Inferior parietal cortex (tissue), 1 donor: ENCODE results near the gene WDFY2.
A peak's percentile ranks its signal among the peaks of the same experiment; 100 is the strongest.
"Not testable (repeated sequence)": the region's sequence is repeated elsewhere in the genome, so short reads cannot be mapped to it uniquely, and the experiment has no call there.

Source experiments
- DNase-seq: peaks from one replicate; pipeline ENCODE4 v3.0.0-alpha.2; 2016; ENCODE audit errors: extremely low spot score

The WDFY2 gene

GRCh38 chr13:51632591-51633362 is 48.5 kb downstream of the WDFY2 start:
- DNase-seq: peak; percentile 87

DNA sequence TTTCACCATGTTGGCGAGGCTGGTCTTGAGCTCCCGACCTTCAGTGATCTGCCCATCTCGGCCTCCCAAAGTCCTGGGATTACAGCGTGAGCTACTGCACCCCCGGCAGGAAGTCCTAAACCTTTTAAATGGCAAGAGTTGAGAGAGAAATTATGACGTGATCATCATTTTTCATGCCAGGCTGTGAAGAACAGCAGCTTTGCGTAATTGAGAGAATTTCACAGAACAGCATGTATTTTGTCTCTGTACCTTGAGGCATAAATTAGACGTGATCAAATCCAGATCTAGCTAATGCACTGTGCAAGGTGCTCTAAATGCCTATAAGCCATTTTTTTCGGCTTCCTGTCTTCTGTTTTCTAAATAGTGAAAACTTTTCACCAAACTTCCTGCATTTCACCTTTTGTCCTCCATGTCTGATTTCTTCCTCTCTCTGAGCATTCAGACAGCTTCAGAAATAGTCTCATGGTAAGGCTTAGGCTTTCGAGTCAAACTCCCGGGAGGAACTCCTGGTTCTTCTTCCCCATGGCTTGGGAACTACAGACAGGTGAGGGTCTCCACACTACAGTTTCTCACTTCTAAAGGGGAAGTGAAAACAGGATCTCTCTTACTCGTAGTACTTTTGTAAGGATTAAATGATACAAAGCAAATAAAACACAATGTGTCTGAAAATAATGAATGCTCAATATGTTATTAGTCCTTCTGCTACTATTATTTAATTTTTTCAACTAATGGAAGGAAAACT is 51.0 kb downstream of the WDFY2 start:
- no peak for DNase-seq

DNA sequence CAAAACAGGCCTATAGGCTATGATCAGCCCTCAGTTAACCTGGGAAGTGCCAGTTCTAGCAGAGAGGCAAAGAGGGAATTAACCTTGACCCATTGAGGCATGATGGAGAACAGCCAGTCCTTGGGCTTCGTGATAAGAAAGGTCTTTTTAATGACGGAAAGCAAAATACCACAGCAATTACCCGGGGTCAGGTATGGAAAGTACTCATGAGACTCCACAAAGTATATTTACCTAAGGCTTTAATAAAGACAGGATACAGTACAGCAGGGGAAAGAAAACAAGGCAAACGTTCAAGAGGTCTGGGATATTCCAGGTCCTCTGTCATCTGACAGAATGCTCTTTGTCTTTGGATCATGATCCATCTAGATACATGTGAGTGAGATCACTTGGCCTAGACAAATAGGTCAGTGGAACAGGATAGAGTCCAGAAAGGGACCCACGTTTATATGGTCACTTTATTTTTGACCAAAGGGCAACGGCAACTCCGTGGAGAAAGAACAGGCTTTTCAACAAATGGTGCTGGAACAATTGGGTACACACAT is 52.2 kb downstream of the WDFY2 start:
- peak; percentile 3 for DNase-seq

GRCh38 chr13:51637852-51638215 is 53.6 kb downstream of the WDFY2 start:
- no peak for DNase-seq

- peak; percentile 25 for DNase-seq
Observed at GRCh38 chr13:51638216-51638871, 54.1 kb downstream of the WDFY2 start.

DNA sequence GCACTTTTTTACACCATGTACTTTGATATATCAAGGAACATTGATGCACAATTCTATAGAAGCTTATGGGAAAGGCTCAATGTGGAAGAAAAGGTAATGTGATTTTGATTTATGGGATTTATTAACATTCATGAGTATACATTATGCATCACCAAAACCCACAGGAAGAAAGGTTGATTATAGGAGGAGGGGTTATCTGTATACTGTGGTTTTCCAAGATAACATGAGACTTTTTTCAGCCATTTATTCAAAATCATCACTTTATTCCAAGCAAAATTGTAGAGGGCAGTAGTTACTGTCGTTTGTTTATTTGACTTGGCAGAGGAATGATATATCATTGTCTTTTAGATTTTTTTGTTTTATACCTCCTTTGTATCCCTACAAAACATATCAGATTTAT is 54.9 kb downstream of the WDFY2 start:
- DNase-seq: no peak

DNA sequence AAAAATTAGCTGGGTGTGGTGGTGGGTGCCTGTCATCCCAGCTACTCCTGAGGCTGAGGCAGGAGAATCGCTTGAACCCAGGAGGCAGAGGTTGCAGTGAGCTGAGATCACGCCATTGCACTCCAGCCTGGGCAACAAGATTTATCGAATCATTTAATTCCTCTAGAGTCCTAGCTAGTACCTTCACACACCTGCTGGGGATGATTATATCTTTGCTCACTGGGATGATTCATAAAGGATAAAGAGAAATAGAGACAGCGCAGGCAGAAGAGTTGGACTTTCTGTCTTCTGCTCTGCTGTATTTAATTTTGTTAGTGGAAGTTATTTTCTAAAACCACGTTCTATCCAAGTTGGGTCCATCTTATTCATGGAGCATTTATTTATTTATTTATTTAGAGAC is 56.4 kb downstream of the WDFY2 start:
- not testable (repeated sequence) for DNase-seq

- no peak for DNase-seq
Observed at GRCh38 chr13:51643105-51643881, 59.0 kb downstream of the WDFY2 start.

GRCh38 chr13:51643882-51644281 is 59.6 kb downstream of the WDFY2 start:
- no peak for DNase-seq

GRCh38 chr13:51644654-51645053 is 60.4 kb downstream of the WDFY2 start:
- DNase-seq: no peak

GRCh38 chr13:51645154-51645650 is 60.9 kb downstream of the WDFY2 start:
- DNase-seq: no peak

- DNase-seq: no peak
Observed at GRCh38 chr13:51645761-51646670, 61.8 kb downstream of the WDFY2 start.

- no peak for DNase-seq
Observed at GRCh38 chr13:51647067-51647466, 62.8 kb downstream of the WDFY2 start.

DNA sequence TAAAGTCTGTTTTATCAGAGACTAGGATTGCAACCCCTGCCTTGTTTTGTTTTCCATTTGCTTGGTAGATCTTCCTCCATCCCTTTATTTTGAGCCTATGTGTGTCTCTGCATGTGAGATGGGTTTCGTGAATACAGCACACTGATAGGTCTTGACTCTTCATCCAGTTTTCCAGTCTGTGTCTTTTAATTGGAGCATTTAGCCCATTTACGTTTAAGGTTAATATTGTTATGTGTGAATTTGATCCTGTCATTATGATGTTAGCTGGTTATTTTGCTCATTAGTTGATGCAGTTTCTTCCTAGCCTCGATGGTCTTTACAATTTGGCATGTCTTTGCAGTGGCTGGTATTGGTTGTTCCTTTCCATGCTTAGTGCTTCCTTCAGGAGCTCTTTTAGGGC is 67.9 kb downstream of the WDFY2 start:
- DNase-seq: not testable (repeated sequence)

- DNase-seq: no peak
Observed at GRCh38 chr13:51659276-51660127, 75.2 kb downstream of the WDFY2 start.

DNA sequence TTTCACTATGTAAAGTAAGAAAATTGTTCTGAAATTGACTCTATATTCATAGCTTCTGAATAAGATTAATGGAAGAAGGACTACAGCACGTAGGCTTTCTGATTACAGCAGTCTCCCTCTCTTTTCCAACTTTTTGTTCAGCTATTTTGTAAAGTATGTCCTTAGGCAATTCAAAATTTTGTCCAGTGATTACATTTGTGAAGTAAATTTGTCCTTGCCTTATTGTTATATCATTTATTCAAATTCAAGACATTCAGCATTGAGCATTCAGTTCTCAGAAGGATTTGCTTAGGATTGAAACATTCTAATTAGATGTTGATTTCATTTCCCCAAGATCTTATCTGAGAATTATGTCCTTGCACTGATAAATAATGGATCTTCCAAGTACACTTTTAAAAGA is 76.6 kb downstream of the WDFY2 start:
- DNase-seq: no peak

- no peak for DNase-seq
Observed at GRCh38 chr13:51663973-51664957, 80.0 kb downstream of the WDFY2 start.

DNA sequence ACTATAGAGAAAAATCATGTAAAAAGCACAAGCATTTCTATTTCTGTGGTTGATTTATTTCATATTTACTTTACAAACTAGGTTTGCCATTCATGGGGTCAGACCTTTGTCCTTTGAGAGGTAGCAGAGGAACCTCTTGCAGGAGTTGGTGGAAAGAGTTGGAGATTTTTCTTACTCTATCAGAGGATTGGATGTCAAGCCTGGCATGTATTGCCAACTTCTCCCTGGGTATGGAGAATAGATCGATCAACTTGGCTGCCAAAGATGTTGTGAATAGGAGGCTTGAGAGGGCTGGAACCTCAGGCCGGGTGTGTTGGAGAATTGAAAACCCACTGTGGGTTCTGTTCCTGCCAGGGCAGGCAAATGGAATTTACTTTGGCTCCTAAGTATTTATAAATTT is 81.2 kb downstream of the WDFY2 start:
- no peak for DNase-seq
